A673 (cell line): ENCODE data around the gene PLCXD3.

Experiments
- EZH2 ChIP-seq: fragments of 200-600 bp; sonication (generic); IDR thresholded peaks from 2 replicates; pipeline ENCODE4 v1.6.1; 2017; ENCODE audit warnings: borderline replicate concordance, low read depth, mild to moderate bottlenecking, mixed read lengths, antibody characterized with exemption, low read length; ENCODE audit not compliant: poor library complexity, severe bottlenecking
- TF ChIP-seq, protein P1 (sequence below): fragments of 300-800, 200-600 bp; sonication (generic); conservative IDR thresholded peaks from 2 replicates; pipeline ENCODE4 v1.5.1; 2017; ENCODE audit warnings: low read depth, mild to moderate bottlenecking, antibody characterized with exemption, low read length, moderate library complexity, mixed read lengths

DNA sequence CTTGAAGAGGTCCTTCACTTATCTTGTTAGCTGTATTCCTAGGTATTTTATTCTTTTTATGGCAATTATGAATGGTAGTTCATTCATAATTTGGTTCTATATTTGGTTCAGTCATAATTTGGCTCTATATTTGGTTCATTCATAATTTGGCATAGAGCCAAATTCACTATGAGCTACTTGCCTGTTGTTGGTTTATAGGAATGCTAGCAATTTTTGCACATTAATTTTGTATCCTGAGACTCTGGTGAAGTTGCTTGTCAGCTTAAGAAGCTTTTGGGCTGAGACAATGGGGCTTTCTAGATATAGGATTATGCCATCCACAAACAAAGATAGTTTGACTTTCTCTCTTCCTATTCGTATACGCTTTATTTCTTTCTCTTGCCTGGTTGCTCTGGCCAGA lies 142.2 kb downstream of the PLCXD3 start:
- TF ChIP-seq, protein P1, sequence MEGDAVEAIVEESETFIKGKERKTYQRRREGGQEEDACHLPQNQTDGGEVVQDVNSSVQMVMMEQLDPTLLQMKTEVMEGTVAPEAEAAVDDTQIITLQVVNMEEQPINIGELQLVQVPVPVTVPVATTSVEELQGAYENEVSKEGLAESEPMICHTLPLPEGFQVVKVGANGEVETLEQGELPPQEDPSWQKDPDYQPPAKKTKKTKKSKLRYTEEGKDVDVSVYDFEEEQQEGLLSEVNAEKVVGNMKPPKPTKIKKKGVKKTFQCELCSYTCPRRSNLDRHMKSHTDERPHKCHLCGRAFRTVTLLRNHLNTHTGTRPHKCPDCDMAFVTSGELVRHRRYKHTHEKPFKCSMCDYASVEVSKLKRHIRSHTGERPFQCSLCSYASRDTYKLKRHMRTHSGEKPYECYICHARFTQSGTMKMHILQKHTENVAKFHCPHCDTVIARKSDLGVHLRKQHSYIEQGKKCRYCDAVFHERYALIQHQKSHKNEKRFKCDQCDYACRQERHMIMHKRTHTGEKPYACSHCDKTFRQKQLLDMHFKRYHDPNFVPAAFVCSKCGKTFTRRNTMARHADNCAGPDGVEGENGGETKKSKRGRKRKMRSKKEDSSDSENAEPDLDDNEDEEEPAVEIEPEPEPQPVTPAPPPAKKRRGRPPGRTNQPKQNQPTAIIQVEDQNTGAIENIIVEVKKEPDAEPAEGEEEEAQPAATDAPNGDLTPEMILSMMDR = no peak
- no peak for TF ChIP-seq EZH2
